Measurements from ENCODE around the gene ING3.
A peak's percentile ranks its signal among the peaks of the same experiment; 100 is the strongest.

ING3 gene, protein sequence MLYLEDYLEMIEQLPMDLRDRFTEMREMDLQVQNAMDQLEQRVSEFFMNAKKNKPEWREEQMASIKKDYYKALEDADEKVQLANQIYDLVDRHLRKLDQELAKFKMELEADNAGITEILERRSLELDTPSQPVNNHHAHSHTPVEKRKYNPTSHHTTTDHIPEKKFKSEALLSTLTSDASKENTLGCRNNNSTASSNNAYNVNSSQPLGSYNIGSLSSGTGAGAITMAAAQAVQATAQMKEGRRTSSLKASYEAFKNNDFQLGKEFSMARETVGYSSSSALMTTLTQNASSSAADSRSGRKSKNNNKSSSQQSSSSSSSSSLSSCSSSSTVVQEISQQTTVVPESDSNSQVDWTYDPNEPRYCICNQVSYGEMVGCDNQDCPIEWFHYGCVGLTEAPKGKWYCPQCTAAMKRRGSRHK

DNA sequence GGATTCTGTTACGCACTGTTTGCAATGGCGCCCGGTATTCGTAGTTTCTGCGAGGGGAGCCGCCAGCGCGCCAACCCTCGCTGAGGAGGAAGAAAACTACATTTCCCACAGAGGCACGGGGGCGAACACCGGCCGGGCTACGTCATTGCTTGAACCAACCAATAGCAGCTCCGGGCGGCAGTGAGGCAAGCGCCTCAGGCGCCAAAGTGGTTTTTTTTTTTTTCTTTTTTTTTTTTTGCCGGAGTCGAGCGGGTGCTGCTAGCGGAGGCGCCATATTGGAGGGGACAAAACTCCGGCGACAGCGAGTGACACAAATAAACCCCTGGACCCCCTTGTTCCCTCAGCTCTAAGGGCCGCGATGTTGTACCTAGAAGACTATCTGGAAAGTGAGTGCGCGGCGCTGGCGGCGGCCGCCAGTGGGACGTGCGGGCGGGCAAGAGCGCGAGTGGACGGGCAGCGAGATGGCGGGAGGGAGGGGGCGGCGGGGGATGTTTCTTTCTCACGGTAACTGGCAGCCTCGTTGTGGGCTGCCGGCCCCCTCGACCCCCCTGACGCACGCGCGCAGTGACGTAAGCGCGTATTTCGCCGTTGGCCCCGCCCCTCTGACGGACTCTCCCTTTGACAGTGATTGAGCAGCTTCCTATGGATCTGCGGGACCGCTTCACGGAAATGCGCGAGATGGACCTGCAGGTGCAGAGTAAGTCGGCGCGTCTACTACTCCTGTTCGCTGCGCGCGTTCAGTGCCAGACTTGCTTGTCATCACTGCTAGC lies at the start of gene ING3:
Gene ING3, plus strand, starts transcription at position 239 of the 770 bp plus-strand sequence. Its CDS starts 120 bp downstream, at position 359.
- DNase-seq = peak; percentile 99

DNA sequence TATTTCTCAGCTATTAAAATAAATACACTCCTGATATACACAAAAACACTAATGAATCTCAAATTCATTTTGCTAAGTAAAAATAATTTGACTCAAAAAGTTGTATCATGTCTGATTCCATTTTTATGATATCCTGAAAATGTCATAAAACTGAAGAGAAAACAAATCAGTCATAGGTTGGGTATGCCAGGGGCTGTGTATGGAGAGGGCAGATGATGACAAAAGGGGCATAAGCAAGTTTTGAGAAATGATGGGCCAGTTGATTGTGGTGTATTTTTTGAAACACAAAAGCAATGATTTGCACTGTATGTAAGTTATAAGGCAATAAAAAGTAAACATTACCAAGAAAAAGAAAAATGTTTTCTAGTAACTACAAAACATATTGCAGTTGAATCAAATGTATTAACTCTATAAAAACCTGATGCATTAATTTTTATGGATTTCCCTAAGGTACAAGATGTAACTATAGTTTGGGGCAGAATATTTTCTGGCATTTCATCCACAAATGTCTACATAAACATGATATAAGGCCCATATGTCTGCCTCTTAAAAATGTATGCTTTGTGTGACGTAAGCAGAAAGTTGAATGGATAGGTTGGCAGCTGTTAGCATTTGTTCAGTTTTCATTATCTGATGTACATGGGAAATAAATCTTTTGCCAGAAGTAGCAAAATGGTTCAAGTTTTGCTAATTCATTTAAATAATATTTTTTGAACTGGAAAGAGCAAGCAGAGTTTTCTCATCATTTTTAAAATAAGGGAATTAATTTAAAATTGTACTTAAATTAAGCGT lies 35.1 kb upstream of the ING3 start:
- DNase-seq = no peak

DNA sequence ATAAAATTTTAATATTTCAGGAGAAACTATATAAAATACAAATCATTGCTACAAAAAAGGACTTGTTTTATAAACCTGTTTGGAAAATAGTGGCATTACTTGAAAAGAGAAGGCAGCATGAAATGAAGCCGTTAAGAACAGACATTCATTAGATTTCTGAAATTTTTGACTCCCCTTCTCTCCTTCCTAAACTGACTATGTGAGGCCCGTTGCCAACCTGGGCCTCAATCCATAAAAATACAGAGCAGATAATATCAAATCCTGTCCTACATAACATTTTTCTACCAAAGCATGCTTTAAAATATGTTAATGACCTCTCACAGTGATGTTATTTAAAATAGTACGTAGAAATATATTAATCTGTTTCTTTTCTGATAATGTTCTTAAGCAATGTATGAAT lies 34.5 kb upstream of the ING3 start:
- peak; percentile 23 for DNase-seq

DNA sequence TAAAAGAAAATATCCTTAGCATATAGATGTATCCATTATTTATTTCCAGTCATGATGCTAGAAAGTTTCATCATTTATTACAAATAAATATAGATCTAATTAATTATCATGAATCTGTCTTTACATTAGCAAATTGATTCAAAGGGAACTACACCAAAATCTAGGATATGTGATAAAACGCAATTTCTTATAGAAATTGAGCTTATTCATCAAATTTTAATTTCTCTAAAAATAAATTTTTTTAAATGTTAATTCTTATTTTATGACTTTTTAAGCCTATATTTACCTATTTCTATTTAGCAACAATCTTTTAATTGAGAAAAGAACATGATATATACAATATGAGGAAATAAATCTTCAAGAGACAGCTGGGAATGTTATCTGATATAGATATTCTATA lies 34.0 kb upstream of the ING3 start:
- DNase-seq = no peak

DNA sequence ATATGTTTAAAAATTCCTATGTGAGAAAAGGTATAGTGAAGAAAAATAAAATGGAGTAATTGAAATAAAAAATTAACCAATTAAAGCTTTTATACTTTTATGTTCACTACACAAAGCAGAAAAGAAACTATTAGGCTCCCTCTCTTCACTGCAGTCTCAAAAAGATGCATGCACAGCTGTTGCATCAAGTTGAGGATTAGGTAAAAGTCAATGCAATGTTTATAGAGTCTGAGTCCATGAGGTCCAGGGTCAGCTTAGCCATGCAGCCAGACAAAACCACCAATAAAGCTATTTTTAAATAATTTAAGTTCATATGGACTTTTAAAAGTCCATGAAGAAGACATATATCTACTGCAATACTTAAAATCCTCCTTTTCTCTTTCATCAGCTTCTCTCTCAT lies 31.1 kb upstream of the ING3 start:
- no peak for DNase-seq

DNA sequence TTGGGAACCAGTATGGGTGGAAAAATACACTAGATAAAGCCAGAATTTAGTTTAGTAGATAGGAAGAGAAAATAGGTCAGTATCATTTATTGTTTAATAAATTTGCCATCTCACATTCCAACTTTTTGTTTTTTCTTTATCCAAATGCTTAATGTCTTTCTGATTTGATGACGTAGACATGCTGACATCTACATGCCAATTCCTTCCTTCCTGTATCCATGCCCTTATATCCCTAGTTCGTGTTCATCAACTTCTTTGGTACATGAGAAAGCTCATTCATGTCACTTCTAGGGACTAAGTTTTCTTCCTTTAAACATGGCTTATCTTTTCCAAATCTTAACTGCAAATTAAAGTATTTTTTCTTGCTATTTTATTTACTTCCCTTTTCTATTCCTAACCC lies 30.5 kb upstream of the ING3 start:
- no peak for DNase-seq

DNA sequence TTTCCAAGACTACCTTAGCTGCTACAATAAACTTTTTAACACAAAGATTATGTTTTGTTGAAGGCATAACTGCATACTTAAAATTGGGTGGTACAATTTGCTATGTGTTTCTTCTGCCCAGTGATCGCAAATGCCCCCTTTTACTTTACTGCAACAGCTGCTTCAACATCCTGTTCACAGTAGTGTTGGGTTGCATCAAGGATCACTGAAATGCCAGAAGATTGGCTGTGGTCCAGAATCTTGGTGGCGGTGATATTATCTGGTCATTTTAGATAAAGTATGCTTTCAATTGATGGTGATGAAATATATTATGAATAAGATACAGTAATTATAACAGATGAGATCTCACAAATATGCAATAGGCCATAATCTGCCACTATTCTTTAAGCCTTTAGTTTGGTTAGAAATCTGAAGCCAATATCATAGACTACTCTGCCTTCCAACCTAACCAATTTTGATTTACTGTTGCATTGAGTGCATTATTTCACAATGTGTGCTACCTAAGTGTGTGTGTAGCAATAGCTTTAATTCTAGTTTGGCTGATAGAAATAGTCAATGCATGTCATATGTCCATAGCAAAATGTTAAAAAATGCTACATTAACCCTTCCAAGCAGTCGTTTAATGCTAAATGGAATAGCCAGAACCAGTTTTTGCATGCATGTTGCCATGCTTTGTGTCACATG lies 29.8 kb upstream of the ING3 start:
- DNase-seq = peak; percentile 21

DNA sequence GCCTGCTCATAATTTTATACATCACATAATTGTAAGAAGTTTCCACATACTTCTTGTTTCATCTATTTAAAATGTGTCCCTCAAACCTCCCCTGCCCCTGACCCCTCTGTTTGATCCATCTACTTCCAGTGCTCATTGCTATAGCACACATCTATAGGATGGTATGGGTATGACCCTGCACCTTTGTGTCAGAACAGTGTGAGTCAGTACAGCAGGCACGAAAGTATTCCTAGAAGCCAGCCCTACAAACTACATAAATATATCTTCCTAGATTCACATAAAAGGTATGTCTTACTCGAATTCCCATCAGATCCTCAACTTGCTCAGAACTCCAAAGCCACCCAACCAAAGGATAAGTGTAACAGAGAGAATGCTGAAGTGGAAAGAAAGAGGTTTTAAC lies 25.7 kb upstream of the ING3 start:
- DNase-seq = no peak

DNA sequence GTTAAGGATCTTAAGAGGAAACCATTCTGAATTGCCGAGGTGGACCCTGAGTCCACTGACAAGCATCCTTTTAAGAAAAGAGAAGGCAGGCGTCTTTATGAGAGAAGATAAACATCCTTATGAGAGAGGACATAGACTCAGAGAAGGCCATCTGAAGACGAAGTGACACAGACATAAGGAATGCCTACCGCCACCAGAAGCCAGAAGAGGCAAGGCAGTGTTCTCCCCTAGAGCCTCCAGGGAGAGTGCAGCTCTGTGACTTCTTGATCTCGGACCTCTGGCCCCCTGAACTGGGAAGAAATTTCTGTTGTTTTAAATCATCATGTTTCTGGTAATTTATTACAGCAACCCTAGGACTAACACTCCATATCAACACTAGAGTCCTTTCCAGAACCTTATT lies 25.2 kb upstream of the ING3 start:
- DNase-seq = no peak

DNA sequence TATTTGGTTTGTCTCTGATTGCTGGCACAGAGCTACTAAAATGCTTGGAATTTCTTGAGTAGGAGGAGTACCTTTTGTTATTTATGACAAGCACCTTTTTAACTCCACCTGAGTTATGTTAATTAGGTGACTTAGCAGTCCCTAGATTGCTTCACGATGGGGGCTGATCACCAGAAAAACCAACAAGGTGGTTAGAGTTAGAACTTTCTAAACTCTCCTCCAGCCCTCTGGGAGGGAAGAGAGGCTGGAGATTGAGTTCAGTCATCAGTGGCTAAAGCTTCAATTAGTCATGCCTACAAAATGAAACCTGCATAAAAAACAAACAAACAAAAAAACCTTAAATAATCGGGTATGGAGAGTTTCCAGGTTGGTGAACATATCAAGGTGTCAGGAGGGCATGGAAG lies 23.6 kb upstream of the ING3 start:
- DNase-seq = no peak

DNA sequence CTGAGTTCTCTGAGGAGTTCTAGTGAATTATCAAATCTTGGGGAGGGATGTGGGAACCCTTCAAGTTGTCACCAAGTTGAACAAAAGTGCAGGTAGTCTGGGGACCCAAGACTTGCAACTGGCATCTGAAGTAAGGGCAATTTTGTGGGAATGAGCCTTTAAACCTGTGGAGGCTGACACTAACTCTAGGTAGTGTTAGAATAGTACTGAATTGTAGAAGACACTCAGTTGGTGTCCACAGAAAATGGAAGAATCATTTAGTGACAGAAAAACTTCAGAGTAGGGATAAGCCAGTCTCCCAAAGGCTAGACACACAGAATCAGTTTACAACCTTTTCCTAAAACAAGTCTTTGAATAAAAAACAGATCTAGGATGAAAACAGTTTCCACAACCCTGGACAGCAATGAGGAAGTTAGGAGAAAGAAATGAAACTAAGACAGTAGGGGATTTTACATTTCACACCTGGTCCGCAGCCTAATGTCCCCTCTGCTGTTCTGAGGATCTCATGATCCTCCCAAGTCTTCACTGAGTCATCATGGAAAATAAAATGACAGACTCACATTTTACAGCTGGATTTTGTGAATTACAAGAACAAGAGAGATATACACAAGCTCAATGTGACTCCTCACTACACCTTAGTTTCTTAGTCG lies 23.0 kb upstream of the ING3 start:
- no peak for DNase-seq

DNA sequence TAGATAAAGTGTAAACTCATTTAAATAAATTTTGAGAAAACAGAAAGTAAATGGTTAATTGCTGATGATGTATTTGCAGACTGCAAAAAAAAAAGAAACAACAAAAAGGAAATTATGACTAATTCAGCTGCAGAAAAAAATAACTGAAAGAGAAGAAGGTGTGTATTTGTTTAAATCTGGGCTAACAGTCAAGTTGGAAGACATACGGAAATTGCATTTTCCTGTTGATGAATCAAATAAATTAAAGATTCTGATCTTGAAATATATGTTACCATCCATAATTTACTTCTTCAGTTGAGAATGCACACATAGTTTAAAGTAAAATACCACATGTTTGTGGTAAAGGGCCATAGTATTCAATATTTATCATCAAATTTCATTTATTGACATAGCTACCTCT lies 19.3 kb upstream of the ING3 start:
- DNase-seq = no peak

DNA sequence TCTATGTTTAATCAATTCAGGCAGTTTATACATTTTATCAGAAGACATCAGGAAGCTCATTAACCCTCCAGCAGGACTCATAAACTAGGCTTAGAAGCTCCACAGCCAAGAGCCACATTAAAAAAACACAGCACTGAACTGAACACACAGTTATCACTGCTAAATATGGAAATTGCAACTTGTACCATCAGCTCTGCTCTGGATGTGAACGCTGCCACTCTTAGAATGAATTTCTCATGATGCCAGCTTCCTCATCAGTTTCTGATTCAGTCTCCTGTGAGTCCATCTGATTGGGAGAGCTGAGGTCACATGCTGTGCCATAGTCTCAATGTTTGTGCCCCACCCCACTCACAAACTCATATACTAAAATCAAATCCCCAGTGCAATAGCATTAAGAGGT lies 17.1 kb upstream of the ING3 start:
- no peak for DNase-seq

DNA sequence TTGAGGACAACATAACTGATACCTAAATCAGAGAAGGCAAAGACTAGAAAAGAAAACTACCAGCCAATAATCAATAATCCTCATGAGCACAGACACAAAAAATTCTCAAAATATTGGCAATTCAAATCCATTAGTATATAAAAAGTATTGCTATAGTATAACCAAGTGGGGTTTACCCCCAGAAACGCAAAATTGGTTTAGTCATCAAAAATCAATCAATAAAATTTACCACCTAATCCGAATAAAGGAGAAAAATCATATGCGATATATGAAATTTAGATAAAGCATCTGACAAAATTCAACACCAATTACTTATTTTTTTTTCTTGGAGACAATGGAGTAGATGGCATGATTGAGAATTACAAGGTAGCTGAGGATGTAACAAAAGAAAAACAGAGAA lies 11.2 kb upstream of the ING3 start:
- no peak for DNase-seq

DNA sequence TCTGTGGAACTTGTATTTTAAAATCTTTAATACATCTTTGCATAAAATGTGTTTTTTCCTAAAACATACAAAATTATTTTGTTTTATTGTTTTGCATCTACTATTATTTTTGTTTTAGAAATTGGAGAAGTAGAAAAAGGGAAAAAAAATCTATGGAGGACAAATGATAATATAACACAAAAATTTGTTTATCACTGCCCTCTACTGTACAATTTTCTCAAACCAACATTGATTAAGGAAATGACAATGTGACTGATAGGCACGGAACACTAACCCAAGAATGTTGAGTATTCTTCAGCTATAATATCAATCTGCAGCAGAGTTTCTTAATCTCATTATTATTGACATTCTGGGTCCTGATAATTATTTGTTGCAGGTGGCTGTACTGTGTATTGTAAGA lies 9.5 kb upstream of the ING3 start:
- no peak for DNase-seq

DNA sequence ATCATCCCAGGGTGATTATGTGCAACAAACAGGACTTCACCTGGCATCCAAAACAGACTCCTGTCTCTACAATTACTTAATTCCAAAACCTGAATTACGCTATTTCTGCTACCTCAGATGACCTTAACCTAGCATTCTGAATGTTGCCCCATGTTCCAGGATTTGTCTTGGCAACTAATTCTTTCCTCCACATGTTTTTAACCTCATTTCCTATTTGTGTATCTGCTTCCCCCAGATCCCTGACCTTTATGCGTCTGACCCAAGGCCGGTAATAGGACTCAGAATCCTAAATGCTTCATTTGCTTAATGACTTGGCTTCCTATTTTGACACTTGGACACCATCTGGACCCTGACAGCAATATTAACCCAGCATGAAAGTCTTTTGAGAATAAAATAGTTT lies 8.7 kb upstream of the ING3 start:
- DNase-seq = no peak

DNA sequence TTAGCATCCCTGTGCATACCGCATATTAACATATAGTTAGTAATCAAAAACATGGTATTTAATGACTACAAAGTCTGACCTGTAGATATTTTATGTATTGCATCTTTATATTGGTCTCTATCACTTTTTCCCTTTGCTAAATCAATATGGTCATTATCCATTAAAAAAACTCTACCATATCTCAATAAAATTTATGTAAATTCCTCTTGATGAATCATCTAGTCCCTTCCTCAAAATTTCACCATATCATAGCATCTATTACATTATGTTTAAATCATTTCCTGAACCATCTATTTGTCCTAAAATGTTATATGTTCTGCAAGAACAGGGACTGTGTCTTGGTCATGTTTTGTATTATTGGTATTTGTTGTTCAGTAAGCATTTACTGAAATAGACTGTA lies 7.7 kb upstream of the ING3 start:
- no peak for DNase-seq

DNA sequence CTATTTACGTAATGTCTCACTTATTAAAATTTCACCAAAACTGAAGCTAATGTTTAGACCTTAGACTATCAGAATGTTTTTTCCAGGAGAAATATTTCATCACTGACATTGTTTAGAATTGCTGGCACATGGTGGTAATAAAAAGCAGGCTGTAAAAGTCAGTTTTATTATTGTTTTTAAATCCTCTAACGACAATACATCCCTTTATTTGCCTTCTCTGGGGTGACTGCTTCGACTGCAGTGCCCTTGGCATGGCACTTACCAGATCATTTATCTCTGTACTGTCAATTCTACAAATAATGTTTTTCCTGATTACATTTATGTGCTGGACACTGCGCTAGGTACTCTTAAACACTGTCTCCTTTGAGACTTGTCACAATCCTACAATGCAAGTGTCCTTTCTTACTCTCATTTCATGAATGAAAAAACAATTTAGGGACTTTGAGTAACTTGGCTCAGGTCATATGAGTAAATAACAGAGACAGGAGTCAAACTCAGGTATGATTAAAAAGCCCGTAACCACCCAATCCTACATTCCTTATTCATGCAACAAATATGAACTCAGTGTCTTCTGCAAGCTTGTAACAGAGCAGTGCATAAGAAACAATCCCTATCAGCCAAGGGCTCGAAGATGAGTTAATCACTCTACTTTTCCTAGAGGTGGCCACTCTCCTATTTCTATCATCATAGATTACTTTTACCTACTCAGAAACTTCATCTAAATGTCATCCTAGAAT lies 5.6 kb upstream of the ING3 start:
- no peak for DNase-seq

DNA sequence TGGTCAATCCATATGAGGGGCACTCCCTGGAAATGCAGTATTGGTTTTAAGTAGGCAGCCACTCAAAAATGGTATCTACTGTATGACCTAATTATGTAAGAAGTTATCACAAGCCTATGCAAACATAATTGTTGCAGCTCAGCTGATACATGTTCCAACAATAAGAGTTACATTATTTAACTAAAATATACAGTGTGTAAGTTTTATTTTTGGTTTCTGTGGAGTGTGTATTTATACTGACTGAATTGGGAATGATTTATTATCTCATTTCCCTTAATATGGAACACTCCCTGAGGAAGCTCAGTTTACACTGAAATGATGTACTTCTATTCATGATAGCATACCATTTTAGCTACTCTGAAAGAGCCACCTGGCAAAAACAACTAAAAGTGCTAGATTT lies 2.6 kb upstream of the ING3 start:
- DNase-seq = no peak

DNA sequence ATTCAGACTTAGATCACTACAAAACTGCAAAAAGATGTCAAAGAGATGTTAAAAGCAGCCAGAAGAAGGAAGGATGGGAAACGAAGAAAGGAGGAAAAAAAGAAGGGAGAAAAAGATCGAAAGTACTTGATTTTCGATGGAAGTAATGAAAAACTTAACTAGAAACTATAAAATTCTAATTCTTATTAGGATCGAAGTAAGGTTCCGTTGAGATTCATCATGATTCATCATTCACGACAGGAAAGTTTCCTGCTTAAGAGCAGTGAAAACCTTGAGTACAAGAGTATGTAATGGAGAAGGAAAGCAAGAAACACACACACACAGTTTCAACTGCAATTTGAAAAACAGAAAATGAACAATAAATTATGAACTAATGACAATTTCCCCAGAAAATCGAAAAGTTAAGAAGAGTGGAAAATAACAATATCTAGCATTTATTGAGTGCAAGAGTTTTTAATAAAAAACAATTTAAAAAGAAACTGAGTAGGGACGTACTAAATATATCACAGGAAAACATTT lies 1.1 kb upstream of the ING3 start:
- no peak for DNase-seq

DNA sequence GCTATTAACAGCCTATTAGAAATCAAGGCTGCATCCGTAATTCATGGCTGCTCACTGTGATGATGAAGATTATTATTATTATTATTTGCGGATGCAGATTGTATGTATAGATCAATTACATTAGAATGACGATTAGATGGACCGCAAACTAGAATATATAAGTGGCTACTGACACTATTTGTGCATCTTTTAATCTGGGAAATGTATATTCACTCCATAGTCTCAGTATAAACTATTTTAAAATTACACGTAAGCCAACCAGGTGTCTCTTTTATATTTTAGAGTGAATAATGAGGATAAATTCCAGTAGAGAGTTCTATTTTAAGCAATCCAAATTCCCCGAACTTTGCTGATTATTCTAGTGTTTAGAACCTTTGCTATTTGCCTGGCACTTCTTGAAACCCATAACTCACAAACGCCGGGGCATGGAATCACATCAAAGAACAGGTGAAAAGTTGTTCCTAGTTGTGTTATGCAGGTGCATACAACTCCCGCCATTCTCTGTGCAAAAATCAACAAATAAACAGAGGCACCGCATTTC lies 509 bp upstream of the ING3 start:
- DNase-seq = no peak
